Measurements from ENCODE around the gene CSF1.

CSF1 gene

DNA sequence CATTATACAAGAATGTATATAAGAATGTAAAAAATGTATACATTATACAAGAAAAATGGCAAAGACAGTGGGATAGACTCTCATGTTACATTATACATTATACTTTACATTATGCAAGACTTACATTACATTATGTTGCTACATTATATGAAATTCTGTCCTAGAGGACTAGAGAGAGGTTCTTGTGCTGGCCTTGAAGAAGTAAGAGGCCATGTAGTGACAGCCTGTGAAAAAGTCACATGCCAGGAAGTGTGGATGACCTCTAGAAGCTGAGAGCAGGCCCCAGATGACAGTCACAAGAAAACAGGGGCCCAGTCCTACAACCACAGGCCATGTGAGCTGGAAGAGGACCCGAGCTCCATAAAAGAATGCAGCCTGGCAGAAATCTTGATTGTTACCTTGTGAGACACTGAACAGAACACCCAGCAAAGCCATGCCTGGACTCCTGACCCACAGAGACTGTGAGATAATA is 43.4 kb downstream of the CSF1 start:
- Histone ChIP-seq H3K4me3 (ENCODE audit: low read length) (no peak overlapping the region), H3K9me3 (ENCODE audit: control insufficient read depth, low read depth, low read length) (no peaks in the 10 kb centered on the region), H3K27me3 (ENCODE audit: control insufficient read depth, insufficient read depth, low read length) (peaks cover 17% of the 10 kb centered on the region), H3K9ac (ENCODE audit: low read length) (no peak overlapping the region), H3K36me3 (ENCODE audit: control insufficient read depth, low read depth, low read length) (no peaks in the 10 kb centered on the region), H3K4me1 (ENCODE audit: control insufficient read depth, low read depth, low read length) (peaks cover 6% of the 10 kb centered on the region), H3K27ac (ENCODE audit: low read length) (no peak overlapping the region)

DNA sequence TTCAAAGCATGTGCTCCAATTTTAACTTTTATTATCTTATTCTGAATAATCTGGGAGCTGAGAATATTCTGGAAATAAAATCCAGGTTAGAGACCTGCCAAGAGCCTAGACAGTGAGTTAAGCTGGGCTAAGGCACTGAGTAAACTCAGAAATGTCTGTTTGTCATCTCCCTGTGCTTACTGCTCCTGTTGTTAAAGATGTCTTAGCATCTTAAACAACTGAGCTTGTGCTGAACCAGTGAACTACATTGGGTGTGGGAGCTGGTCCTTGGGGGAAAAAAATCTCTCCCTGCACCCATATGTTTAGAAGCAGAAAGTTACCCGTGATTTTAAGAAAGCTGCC is 49.0 kb downstream of the CSF1 start:
- H3K27ac ChIP-seq (ENCODE audit: low read length): no peak overlapping the region
- H3K4me3 ChIP-seq (ENCODE audit: low read length): peak overlapping the region; percentile 39
- H3K9me3 ChIP-seq (ENCODE audit: control insufficient read depth, low read depth, low read length): no peaks in the 10 kb centered on the region
- H3K36me3 ChIP-seq (ENCODE audit: control insufficient read depth, low read depth, low read length): no peaks in the 10 kb centered on the region
- no peak overlapping the region for H3K9ac ChIP-seq (ENCODE audit: low read length)
- H3K27me3 ChIP-seq (ENCODE audit: control insufficient read depth, insufficient read depth, low read length): peaks cover 39% of the 10 kb centered on the region
- peaks cover 42% of the 10 kb centered on the region for H3K4me1 ChIP-seq (ENCODE audit: control insufficient read depth, low read depth, low read length)

DNA sequence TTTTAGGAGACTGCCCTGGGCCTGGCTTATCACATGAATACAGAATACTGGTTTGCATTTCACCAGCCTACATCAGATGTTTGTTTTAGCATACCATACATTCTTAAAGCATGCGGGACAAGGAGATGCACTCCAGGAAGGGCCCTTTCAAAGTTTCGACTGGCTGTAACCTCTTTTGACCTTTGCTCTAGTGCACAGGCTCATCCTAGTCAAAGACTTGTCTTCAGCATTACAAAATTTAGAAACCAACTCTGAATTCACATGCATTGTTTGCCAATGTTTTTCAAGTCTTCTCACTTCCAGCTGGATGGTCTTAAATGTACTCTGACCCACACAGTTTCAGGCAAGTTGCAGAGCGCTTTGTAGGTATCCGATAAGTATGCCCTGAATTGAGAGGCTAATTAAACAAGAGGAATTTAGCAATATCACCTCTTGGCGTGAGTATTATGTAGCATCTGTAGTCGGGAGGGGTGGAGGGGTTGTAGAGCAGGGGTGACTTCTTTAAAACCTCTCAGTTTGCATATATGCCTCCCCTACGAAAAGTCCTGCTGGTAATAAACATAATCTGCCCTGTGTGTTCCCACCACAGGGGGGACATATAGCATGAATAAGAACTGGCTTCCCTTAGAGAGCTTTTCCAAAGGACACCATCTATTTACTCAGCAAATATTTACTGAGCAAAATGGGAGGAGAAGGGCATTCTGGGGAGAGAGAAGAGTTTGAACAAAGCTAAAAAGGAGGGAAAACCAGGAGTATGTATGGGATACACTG is 49.5 kb downstream of the CSF1 start:
- H3K27ac ChIP-seq (ENCODE audit: low read length): no peak overlapping the region
- H3K36me3 ChIP-seq (ENCODE audit: control insufficient read depth, low read depth, low read length): no peaks in the 10 kb centered on the region
- peaks cover 42% of the 10 kb centered on the region for H3K4me1 ChIP-seq (ENCODE audit: control insufficient read depth, low read depth, low read length)
- no peak overlapping the region for H3K9ac ChIP-seq (ENCODE audit: low read length)
- H3K4me3 ChIP-seq (ENCODE audit: low read length): peak overlapping the region; percentile 39
- peaks cover 39% of the 10 kb centered on the region for H3K27me3 ChIP-seq (ENCODE audit: control insufficient read depth, insufficient read depth, low read length)
- H3K9me3 ChIP-seq (ENCODE audit: control insufficient read depth, low read depth, low read length): no peaks in the 10 kb centered on the region

DNA sequence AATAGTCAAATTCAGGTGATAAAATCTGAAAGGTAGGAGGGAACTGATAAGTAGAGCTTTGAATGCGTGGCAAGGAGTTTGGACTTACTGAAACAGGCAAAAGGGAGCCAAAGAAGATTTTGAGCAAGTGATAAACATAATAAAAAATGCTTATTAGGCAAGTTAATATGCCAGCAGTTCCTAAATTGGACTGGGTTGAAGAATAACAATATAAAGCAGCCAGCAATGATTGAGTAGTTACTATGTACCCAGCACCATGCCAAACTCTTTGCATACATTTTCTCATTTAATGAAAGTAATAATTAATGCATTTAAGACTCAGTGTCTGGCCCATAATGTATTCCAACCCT is 50.1 kb downstream of the CSF1 start:
- no peak overlapping the region for H3K9ac ChIP-seq (ENCODE audit: low read length)
- no peak overlapping the region for H3K27ac ChIP-seq (ENCODE audit: low read length)
- no peaks in the 10 kb centered on the region for H3K36me3 ChIP-seq (ENCODE audit: control insufficient read depth, low read depth, low read length)
- peaks cover 39% of the 10 kb centered on the region for H3K27me3 ChIP-seq (ENCODE audit: control insufficient read depth, insufficient read depth, low read length)
- H3K4me3 ChIP-seq (ENCODE audit: low read length): peak overlapping the region; percentile 39
- no peaks in the 10 kb centered on the region for H3K9me3 ChIP-seq (ENCODE audit: control insufficient read depth, low read depth, low read length)
- peaks cover 42% of the 10 kb centered on the region for H3K4me1 ChIP-seq (ENCODE audit: control insufficient read depth, low read depth, low read length)

DNA sequence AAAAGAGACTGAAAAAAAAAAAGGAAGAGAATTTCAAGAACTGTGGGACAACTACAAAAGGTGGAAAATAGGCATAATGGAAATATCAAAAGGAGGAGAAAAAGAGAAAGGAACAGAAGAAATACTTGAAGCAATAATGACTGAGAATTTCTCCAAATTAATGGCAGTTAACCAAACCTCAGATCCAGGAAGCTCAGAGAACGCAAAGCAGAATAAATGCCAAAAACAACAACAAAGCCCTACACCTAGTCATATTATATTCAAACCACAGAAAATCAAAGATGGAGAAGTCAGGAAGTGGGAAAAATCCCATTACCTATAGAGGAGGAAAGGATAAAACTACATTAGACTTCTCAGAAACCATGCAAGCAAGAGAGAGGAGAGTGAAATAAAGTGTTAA is 53.2 kb downstream of the CSF1 start:
- no peaks in the 10 kb centered on the region for H3K9me3 ChIP-seq (ENCODE audit: control insufficient read depth, low read depth, low read length)
- H3K9ac ChIP-seq (ENCODE audit: low read length): no peak overlapping the region
- no peaks in the 10 kb centered on the region for H3K36me3 ChIP-seq (ENCODE audit: control insufficient read depth, low read depth, low read length)
- H3K4me3 ChIP-seq (ENCODE audit: low read length): no peak overlapping the region
- H3K4me1 ChIP-seq (ENCODE audit: control insufficient read depth, low read depth, low read length): peaks cover 36% of the 10 kb centered on the region
- H3K27me3 ChIP-seq (ENCODE audit: control insufficient read depth, insufficient read depth, low read length): peaks cover 24% of the 10 kb centered on the region
- no peak overlapping the region for H3K27ac ChIP-seq (ENCODE audit: low read length)

DNA sequence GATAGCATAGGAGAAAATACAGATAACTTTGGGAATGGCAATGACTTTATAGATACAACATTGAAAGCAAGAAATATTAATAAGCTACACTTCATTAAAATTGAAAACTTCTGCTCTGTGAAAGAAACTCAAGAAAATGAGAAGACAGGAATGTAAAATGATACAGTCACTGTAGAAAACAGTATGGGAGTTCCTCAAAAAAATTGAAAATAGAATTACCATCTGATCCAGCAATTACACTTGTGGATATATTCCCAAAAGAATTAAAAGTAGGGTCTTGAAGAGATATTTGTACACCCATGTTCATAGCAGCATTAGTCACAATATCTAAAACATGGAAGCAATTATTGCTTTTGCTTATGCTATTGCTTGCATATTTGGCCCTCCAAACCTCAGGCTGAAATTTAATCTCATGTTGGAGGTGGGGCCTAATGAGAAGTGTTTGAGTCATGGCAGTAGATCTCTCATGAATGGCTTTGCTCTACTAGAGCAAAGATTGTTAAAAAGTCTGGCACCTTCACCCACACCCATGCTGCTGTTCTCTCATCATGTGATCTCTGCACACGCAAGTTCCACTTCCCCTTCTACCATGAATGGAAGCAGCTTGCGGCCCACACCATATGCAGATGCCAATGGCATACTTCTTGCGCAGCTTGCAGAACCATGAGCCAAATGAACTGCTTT is 58.6 kb downstream of the CSF1 start:
- Histone ChIP-seq H3K9ac (ENCODE audit: low read length) (no peak overlapping the region), H3K27me3 (ENCODE audit: control insufficient read depth, insufficient read depth, low read length) (no peaks in the 10 kb centered on the region), H3K27ac (ENCODE audit: low read length) (no peak overlapping the region), H3K9me3 (ENCODE audit: control insufficient read depth, low read depth, low read length) (no peaks in the 10 kb centered on the region), H3K4me1 (ENCODE audit: control insufficient read depth, low read depth, low read length) (no peaks in the 10 kb centered on the region), H3K36me3 (ENCODE audit: control insufficient read depth, low read depth, low read length) (no peaks in the 10 kb centered on the region), H3K4me3 (ENCODE audit: low read length) (no peak overlapping the region)

DNA sequence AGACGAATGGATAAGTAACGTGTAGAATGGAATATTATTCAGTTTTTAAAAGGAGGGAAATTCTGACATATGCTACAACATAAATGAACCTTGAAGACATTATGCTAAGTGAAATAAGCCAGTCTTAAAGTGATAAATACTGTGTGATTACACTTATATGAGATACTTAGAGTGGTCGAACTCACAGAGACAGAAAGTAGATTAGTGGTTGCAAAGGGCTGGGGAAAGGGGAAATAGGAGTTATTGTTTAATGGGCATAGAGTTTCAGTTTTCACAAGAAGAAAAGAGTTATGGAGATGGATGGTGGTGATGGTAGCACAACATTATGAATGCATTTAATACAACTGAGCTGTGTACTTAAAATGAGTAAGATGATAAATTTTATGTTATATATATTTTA is 59.3 kb downstream of the CSF1 start:
- Histone ChIP-seq H3K9ac (ENCODE audit: low read length) (no peak overlapping the region), H3K4me3 (ENCODE audit: low read length) (no peak overlapping the region), H3K27me3 (ENCODE audit: control insufficient read depth, insufficient read depth, low read length) (no peaks in the 10 kb centered on the region), H3K4me1 (ENCODE audit: control insufficient read depth, low read depth, low read length) (no peaks in the 10 kb centered on the region), H3K9me3 (ENCODE audit: control insufficient read depth, low read depth, low read length) (no peaks in the 10 kb centered on the region), H3K27ac (ENCODE audit: low read length) (no peak overlapping the region), H3K36me3 (ENCODE audit: control insufficient read depth, low read depth, low read length) (no peaks in the 10 kb centered on the region)

DNA sequence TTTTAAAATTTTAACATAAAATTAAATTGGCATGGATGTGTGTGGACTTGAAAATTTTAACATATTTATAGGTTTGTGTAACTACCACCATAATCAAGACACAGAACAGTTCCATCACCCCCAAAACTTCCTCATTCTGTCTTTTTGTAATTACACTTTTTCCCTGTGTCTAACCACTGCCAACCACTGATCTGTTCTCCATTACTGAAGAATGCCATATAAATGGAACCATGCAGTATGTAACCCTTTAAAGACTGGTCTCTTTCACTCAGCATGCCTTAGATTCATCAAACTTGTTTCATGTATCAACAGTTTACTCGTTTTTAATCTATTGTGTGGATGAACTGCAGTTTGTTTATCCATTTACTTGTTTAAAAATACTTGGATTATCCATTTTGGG is 60.9 kb downstream of the CSF1 start:
- Histone ChIP-seq H3K4me1 (ENCODE audit: control insufficient read depth, low read depth, low read length) (no peaks in the 10 kb centered on the region), H3K9me3 (ENCODE audit: control insufficient read depth, low read depth, low read length) (no peaks in the 10 kb centered on the region), H3K27ac (ENCODE audit: low read length) (no peak overlapping the region)

DNA sequence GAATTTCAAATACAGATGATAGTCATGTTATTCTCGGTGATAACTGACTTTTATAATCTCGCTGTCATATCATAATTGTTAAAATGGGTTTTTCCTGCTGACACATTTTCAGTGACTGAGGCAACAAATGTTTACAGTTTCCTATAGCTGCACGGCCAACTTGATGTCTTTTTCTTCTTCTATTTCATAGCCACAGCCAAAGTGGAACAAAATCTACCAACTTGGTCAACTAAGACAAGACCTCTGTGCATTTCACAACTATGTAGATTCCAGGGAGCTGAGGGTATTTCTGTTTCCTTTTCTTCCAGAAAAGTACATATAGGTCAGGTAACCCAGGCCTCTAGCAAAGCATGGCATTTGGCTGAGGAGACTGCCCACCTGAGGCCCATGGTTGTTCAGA is 63.5 kb downstream of the CSF1 start:
- Histone ChIP-seq H3K36me3 (ENCODE audit: control insufficient read depth, low read depth, low read length) (no peaks in the 10 kb centered on the region), H3K9ac (ENCODE audit: low read length) (no peak overlapping the region), H3K4me1 (ENCODE audit: control insufficient read depth, low read depth, low read length) (no peaks in the 10 kb centered on the region), H3K27ac (ENCODE audit: low read length) (no peak overlapping the region), H3K4me3 (ENCODE audit: low read length) (no peak overlapping the region), H3K9me3 (ENCODE audit: control insufficient read depth, low read depth, low read length) (no peaks in the 10 kb centered on the region), H3K27me3 (ENCODE audit: control insufficient read depth, insufficient read depth, low read length) (no peaks in the 10 kb centered on the region)

More for the DNA sequence above, 60.9 kb downstream of the CSF1 start:
- no peaks in the 10 kb centered on the region for H3K27me3 ChIP-seq (ENCODE audit: control insufficient read depth, insufficient read depth, low read length)
- H3K36me3 ChIP-seq (ENCODE audit: control insufficient read depth, low read depth, low read length): no peaks in the 10 kb centered on the region
- H3K9ac ChIP-seq (ENCODE audit: low read length): no peak overlapping the region
- H3K4me3 ChIP-seq (ENCODE audit: low read length): no peak overlapping the region

DNA sequence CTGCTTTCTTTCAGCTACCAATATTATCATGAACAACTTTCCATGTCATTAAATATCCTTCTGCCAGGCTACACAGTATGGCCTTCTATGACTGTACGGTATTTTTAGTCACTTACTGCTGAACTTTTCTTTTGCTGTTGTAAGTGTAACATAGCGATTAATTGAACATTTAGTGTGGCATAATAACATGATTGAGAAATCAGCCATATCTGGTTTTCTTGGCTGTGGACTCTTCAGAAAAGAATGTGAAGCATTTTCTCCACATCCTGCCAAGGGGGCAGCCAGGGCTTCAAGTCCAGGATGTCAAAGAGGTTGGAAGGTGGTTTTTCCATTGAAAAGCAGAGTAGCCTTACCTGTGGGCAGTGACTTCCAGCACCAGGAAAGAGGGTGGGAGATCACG is 65.1 kb downstream of the CSF1 start:
- no peak overlapping the region for H3K27ac ChIP-seq (ENCODE audit: low read length)
- no peak overlapping the region for H3K9ac ChIP-seq (ENCODE audit: low read length)

DNA sequence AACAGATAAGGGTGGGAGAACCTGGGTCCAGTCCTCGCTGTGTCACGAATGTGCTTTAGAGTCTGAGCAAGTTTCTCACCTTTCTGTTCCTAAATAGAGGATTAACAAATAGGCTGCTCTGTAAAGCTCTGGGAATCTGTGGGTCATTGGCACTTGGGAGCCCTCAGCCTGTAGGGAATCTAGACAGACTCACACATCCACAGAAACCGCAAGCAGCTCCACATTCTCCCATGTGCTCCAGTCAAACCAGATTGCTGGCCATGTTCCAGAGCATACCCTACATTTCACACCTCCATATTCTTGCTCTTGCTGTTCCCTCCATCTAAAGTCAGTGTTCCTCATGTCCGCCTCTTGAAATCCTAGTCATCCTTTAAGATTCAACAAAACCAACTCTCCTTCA is 66.1 kb downstream of the CSF1 start:
- no peaks in the 10 kb centered on the region for H3K36me3 ChIP-seq (ENCODE audit: control insufficient read depth, low read depth, low read length)

More for the DNA sequence above, 65.1 kb downstream of the CSF1 start:
- Histone ChIP-seq H3K4me1 (ENCODE audit: control insufficient read depth, low read depth, low read length) (no peaks in the 10 kb centered on the region), H3K36me3 (ENCODE audit: control insufficient read depth, low read depth, low read length) (no peaks in the 10 kb centered on the region), H3K27me3 (ENCODE audit: control insufficient read depth, insufficient read depth, low read length) (no peaks in the 10 kb centered on the region), H3K4me3 (ENCODE audit: low read length) (no peak overlapping the region), H3K9me3 (ENCODE audit: control insufficient read depth, low read depth, low read length) (no peaks in the 10 kb centered on the region)

DNA sequence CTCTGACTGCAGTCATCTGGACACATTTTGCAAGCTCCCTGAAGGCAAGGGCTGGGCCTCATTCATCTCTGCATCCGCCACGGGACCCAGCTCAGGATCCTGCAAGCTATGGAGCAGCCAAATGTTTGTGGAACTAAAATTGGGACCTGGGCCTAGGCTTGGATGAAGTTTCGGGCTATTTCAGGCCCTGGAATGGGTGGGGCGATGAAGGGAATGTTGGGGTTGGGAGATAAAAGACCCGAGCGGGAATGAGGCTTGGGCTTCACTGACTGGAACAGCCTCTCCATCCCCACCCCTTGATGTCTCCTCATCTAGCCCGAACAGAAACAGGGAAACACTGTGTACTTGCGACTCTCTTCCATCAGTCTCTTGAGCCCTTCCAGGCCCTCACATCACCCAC is 66.6 kb downstream of the CSF1 start:
- H3K4me3 ChIP-seq (ENCODE audit: low read length): no peak overlapping the region
- no peaks in the 10 kb centered on the region for H3K4me1 ChIP-seq (ENCODE audit: control insufficient read depth, low read depth, low read length)
- no peak overlapping the region for H3K9ac ChIP-seq (ENCODE audit: low read length)
- no peaks in the 10 kb centered on the region for H3K36me3 ChIP-seq (ENCODE audit: control insufficient read depth, low read depth, low read length)
- no peak overlapping the region for H3K27ac ChIP-seq (ENCODE audit: low read length)
- no peaks in the 10 kb centered on the region for H3K27me3 ChIP-seq (ENCODE audit: control insufficient read depth, insufficient read depth, low read length)
- no peaks in the 10 kb centered on the region for H3K9me3 ChIP-seq (ENCODE audit: control insufficient read depth, low read depth, low read length)

More for the DNA sequence above, 66.1 kb downstream of the CSF1 start:
- Histone ChIP-seq H3K4me1 (ENCODE audit: control insufficient read depth, low read depth, low read length) (no peaks in the 10 kb centered on the region), H3K9ac (ENCODE audit: low read length) (no peak overlapping the region), H3K27ac (ENCODE audit: low read length) (no peak overlapping the region), H3K4me3 (ENCODE audit: low read length) (no peak overlapping the region), H3K9me3 (ENCODE audit: control insufficient read depth, low read depth, low read length) (no peaks in the 10 kb centered on the region), H3K27me3 (ENCODE audit: control insufficient read depth, insufficient read depth, low read length) (no peaks in the 10 kb centered on the region)

Data from iPS-18a (cell line).